ENCODE measurements around the gene TRIM17. TPM values are rescaled to one million over a fixed set of nuclear protein-coding genes. Genes with fewer than 3 reads are reported as not detected.

The TRIM17 gene
- total and polyA plus RNA-seq, 10 donors: 0.36 to 7.1 (median 4.7) TPM

DNA sequence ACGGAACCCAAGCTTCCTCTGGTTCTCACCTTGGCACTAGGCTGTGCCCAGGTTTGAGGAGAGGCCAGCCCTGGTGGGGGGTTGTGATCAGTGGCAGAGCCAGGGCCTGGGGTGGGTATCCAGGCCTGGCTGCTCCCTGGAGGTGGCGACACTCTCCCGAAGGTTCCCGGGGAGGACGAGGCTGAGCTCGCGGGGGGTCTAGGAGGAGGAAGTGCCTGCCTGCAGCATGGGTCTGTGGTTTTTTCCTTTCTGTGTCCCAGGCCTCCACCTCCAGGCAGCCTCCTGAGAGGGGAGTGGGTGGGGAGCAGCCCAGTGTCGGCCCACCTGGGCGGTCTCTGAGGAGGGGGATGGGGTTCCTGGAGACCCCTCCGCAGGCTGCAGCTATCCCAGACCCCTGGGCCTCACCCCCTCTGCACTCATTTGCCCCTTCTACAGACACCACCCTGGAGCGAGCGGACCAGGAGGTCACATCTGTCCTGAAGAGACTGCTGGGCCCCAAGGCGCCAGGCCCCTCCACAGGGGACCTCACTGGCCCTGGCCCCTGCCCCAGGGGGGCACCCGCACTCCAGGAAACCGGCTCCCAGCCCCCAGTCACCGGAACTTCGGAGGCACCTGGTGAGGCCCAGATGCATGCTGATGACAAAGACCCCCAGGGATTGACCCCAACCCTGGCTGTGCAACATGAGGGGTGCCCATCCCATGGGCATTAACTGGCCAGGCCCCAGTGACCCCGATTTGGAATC is 54.3 kb downstream of the TRIM17 start:
- Histone ChIP-seq H3K36me3 (no peaks in the 10 kb centered on the region), H3K4me3 (no peak overlapping the region), H3K9me3 (no peaks in the 10 kb centered on the region), H3K27ac (peak overlapping the region in 1 of 8 donors; percentile 86), H3K4me1 (peaks cover 0 to 31% (median 8%) of the 10 kb centered on the region in 6 donors), H3K27me3 (replicated peaks in 1 of 7) (no peaks in the 10 kb centered on the region)
- peak; percentile 63 for DNase-seq
- intact Hi-C loops (cut with DNase I; ENCODE audit: low total_unique reads): no loop called here
- TF ChIP-seq CTCF (IDR thresholded peaks at IDR 0.05 in 8 of 11, conservative IDR thresholded peaks at IDR 0.05 in 3 of 11) (no peak), POLR2A (IDR thresholded peaks at IDR 0.05) (no peak), POLR2AphosphoS5 (IDR thresholded peaks at IDR 0.05) (no peak)
- 72 to 87% (median 80%) methylated on average over 6 to 18 of the region's 18 CpGs for WGBS, 5 donors

DNA sequence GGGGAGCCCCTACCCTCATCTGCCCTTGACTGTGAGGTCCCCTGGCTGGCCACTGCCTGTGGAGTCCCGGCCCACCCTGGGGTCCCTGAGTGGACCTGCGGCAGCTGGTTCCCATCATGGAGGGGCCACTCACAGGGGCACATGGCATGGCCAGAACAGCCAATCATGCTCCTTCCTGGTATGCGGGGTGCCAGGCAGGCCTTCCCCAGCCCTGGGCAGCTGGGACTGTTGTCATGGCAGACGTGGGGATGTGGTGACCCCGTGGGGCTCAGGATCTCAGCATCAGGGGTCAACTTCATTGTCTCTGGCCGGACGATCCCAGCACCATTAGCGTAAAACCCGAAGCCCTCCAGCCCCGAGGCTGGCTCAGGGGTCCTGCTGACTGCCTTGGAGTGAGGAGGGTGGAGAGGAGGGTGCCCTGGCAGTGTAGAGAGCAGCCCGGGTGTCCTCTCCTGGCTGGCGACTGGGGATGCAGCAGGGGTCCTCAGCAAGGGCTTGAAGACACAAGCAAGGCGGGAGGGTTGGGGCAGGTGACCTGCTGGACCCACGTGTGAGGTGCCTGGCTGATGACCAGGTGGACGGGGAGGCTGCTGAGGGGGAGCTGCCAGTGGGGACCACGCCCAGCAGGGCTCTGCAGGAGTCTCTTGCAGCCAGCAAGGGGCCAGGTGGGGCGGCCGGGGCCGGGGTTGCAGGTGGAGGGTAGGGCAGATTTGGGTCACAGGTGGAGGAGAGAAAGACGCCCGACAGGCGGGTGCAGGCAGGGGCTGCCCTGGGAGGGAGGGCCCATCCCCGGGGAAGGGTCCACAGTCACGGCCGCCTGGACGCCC is 55.1 kb downstream of the TRIM17 start:
- peak overlapping the region in 7 of 8 donors; percentile 64 to 92 (median 83) for H3K27ac ChIP-seq
- H3K36me3 ChIP-seq: no peaks in the 10 kb centered on the region
- no peaks in the 10 kb centered on the region for H3K9me3 ChIP-seq
- peak; percentile 76 for DNase-seq
- intact Hi-C loops (cut with DNase I; ENCODE audit: low total_unique reads): no loop called here
- no peaks in the 10 kb centered on the region for H3K27me3 ChIP-seq (replicated peaks in 1 of 7)
- 69 to 88% (median 83%) methylated on average over 14 to 26 of the region's 26 CpGs for WGBS, 5 donors
- TF ChIP-seq POLR2A (IDR thresholded peaks at IDR 0.05) (no peak), CTCF (IDR thresholded peaks at IDR 0.05 in 8 of 11, conservative IDR thresholded peaks at IDR 0.05 in 3 of 11) (no peak), POLR2AphosphoS5 (IDR thresholded peaks at IDR 0.05) (no peak)
- peaks cover 0 to 27% (median 6%) of the 10 kb centered on the region in 6 donors for H3K4me1 ChIP-seq
- H3K4me3 ChIP-seq: no peak overlapping the region

DNA sequence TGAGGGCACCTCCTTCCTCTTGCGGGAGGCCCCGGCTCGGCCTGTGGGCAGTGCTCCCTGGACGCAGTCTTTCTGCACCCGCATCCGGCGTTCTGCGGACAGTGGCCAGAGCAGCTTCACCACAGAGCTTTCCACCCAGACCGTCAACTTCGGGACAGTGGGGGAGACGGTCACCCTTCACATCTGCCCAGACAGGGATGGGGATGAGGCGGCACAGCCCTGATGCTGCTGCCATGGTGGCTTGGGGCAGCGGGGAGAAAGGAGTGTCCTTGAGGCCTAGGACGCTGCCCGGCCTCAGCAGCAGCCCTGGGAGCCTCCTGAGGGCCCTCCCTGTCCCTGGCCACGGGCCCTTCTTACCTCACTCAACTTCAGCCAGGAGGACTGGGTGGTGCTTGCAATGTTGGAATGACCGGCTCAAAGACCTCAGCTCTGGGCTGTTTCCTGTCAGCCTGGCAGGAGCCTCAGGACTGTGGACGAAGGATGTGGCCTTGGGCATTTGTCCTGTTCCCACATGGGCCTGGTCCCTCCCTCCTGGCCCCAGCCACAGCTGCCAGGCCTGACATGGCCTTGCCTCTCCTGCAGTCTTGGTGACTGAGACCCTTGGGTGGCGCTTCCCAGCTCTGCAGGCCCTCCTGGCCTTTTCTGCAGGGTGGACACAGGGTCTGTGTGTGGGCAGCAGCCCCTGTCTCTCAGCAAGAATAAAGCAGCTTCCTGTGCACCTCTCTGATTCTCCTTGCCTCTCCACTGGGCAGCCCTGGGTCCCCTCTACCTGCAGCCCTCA is 55.9 kb downstream of the TRIM17 start:
- peaks cover 0 to 27% (median 6%) of the 10 kb centered on the region in 6 donors for H3K4me1 ChIP-seq
- H3K36me3 ChIP-seq: no peaks in the 10 kb centered on the region
- DNase-seq: peak; percentile 88
- H3K4me3 ChIP-seq: peak overlapping the region in 1 of 8 donors; percentile 24
- H3K9me3 ChIP-seq: no peaks in the 10 kb centered on the region
- peak overlapping the region; percentile 64 to 92 (median 83) for H3K27ac ChIP-seq
- H3K27me3 ChIP-seq (replicated peaks in 1 of 7): no peaks in the 10 kb centered on the region
- TF ChIP-seq POLR2A (IDR thresholded peaks at IDR 0.05) (no peak), CTCF (IDR thresholded peaks at IDR 0.05 in 8 of 11, conservative IDR thresholded peaks at IDR 0.05 in 3 of 11) (no peak), POLR2AphosphoS5 (IDR thresholded peaks at IDR 0.05) (peak; percentile 72 to 81 (median 75))
- intact Hi-C loops (cut with DNase I; ENCODE audit: low total_unique reads): no loop called here
- WGBS, 5 donors: 44 to 85% (median 75%) methylated on average over 5 to 19 of the region's 19 CpGs
